ENCODE results near the gene NCKAP5. TPM values are rescaled to one million over a fixed set of nuclear protein-coding genes. Genes with fewer than 3 reads are reported as not detected.

NCKAP5 gene
- total and polyA plus RNA-seq, 9 of the 15 experiments (the other 6 are each of a cell fraction or from before 2014, with no cell fraction given) = not detected

GRCh38 chr2:133503927-133504326 is 64.3 kb downstream of the NCKAP5 start:
- no TSS peak for BruUV-seq (replicated peaks)
- CTCF ChIA-PET (ENCODE audit: low intra/inter-chr PET ratio) = no interaction called here
- TF ChIP-seq CXXC5 (CRISPR knock-in tag; IDR thresholded peaks at IDR 0.05) (no peak), POLR2G (IDR thresholded peaks at IDR 0.05; ENCODE audit: low read depth, low read length) (no peak), SRF (CRISPR knock-in tag; IDR thresholded peaks at IDR 0.05) (no peak), CBX8 (IDR thresholded peaks at IDR 0.05; ENCODE audit: borderline replicate concordance, extremely low read depth, low read depth, low read length, poor library complexity, severe bottlenecking) (no peak), REST (IDR thresholded peaks at IDR 0.05; ENCODE audit: borderline replicate concordance) (no peak), REST (CRISPR knock-in tag; IDR thresholded peaks at IDR 0.05; ENCODE audit: low read depth) (no peak), USF1 (CRISPR knock-in tag; IDR thresholded peaks at IDR 0.05) (no peak), RFX5 (IDR thresholded peaks at IDR 0.05; ENCODE audit: low read depth, low read length) (no peak), DMBX1 (CRISPR knock-in tag; IDR thresholded peaks at IDR 0.05; ENCODE audit: borderline replicate concordance) (no peak), MBD1 (CRISPR knock-in tag; IDR thresholded peaks at IDR 0.05) (no peak), ADNP (tag; IDR thresholded peaks at IDR 0.05) (no peak), ZNF766 (CRISPR knock-in tag; conservative IDR thresholded peaks at IDR 0.05) (no peak)

More at GRCh38 chr2:133503927-133504326, 64.3 kb downstream of the NCKAP5 start:
- intact Hi-C loops (cut with micrococcal nuclease) (no loop called here), in situ Hi-C loops (cut with MboI) (loop anchor here (10.0 kb wide), 1 partner anchor 991 kb away; no protein-coding TSS in a partner anchor)
- no peak overlapping the region for H3K4me2 ChIP-seq (ENCODE audit: insufficient read depth, low read length)
- H3K9ac ChIP-seq (ENCODE audit: insufficient read depth in 1 of 2, low read depth in 2 of 2, low read length in 2 of 2) = no peak overlapping the region
- H3K9me3 ChIP-seq (replicated peaks; ENCODE audit: control insufficient read depth, insufficient read depth, low read depth, low read length) = no peaks in the 10 kb centered on the region
- H3K36me3 ChIP-seq (ENCODE audit: control insufficient read depth, insufficient read depth, low read length) = no peaks in the 10 kb centered on the region
- H3K4me3 ChIP-seq = no peak overlapping the region
- no peak for DNase-seq (ENCODE audit: extremely low read depth in 1 of 4, low spot score in 3 of 4)
- no peak overlapping the region for H3K27ac ChIP-seq (ENCODE audit: extremely low read depth, low read depth, low read length)
- H3K9me1 ChIP-seq (ENCODE audit: control insufficient read depth, insufficient read depth, low read length) = no peaks in the 10 kb centered on the region
- 0% methylated on average over 1 of the region's 1 CpG for WGBS (ENCODE audit: insufficient coverage, low coverage, missing lambda C conversion rate)
- no peak for FAIRE-seq
- H3K4me1 ChIP-seq (replicated peaks in 1 of 2; ENCODE audit: control insufficient read depth in 2 of 2, insufficient read depth in 2 of 2, low read length in 2 of 2) = no peaks in the 10 kb centered on the region
- no peak for ATAC-seq
- POLR2A ChIA-PET = no interaction called here
- H3K27me3 ChIP-seq (ENCODE audit: control insufficient read depth in 2 of 2, insufficient read depth in 2 of 2, low read length in 2 of 2) = no peaks in the 10 kb centered on the region
- no peaks in the 10 kb centered on the region for H3K79me2 ChIP-seq (ENCODE audit: control insufficient read depth, insufficient read depth, low read length)
- H4K20me1 ChIP-seq (replicated peaks; ENCODE audit: control insufficient read depth, insufficient read depth, low read length) = no peaks in the 10 kb centered on the region
- no peak overlapping the region for H2AFZ ChIP-seq (ENCODE audit: low read depth, low read length)

Measured in K562 (cell line).